ENCODE data around the gene ZNF688.
A peak's percentile ranks its signal among the peaks of the same experiment; 100 is the strongest.
"Not testable (repeated sequence)": the region's sequence is repeated elsewhere in the genome, so short reads cannot be mapped to it uniquely, and the experiment has no call there.

Gene ZNF688

GRCh38 chr16:30555315-30556124 lies 16.0 kb downstream of the ZNF688 start:
- no peak for DNase-seq

- DNase-seq: no peak
These were observed 16.8 kb downstream of the ZNF688 start for GRCh38 chr16:30554557-30555314.

GRCh38 chr16:30553393-30553899 lies 18.1 kb downstream of the ZNF688 start:
- no peak for DNase-seq

GRCh38 chr16:30552956-30553355 lies 18.6 kb downstream of the ZNF688 start:
- DNase-seq: no peak

- DNase-seq: no peak
These were observed 19.7 kb downstream of the ZNF688 start for GRCh38 chr16:30551781-30552180.

- no peak for DNase-seq
These were observed 22.9 kb downstream of the ZNF688 start for GRCh38 chr16:30548416-30549253.

- DNase-seq: no peak
These were observed 25.4 kb downstream of the ZNF688 start for GRCh38 chr16:30546115-30546514.

GRCh38 chr16:30543067-30543466 lies 28.4 kb downstream of the ZNF688 start:
- no peak for DNase-seq

GRCh38 chr16:30541502-30542329 lies 29.8 kb downstream of the ZNF688 start:
- DNase-seq: no peak

- DNase-seq: not testable (repeated sequence)
These were observed 30.5 kb downstream of the ZNF688 start for GRCh38 chr16:30540916-30541464.

GRCh38 chr16:30539986-30540526 lies 31.5 kb downstream of the ZNF688 start:
- not testable (repeated sequence) for DNase-seq

- no peak for DNase-seq
These were observed 32.2 kb downstream of the ZNF688 start for GRCh38 chr16:30539000-30539964.

GRCh38 chr16:30536391-30537024 lies 35.0 kb downstream of the ZNF688 start:
- not testable (repeated sequence) for DNase-seq

- no peak for DNase-seq
These were observed 35.7 kb downstream of the ZNF688 start for GRCh38 chr16:30535777-30536190.

- no peak for DNase-seq
These were observed 36.3 kb downstream of the ZNF688 start for GRCh38 chr16:30535106-30535776.

- DNase-seq: peak; percentile 16
These were observed 37.0 kb downstream of the ZNF688 start, which contains the start of gene ZNF747 for GRCh38 chr16:30534368-30535105. Gene ZNF747 (minus strand): TSS chr16:30534858. CDS start chr16:30534679, 179 bp downstream.

GRCh38 chr16:30533748-30534367 lies 37.7 kb downstream of the ZNF688 start:
- DNase-seq: no peak

- no peak for DNase-seq
These were observed 38.4 kb downstream of the ZNF688 start for GRCh38 chr16:30533146-30533522.

Data from NCI-H187 treated with DMSO at 0.1 percent for 48 hours (cell line).